Measurements from ENCODE around the gene HADH.
"Not testable (repeated sequence)": the region's sequence is repeated elsewhere in the genome, so short reads cannot be mapped to it uniquely, and the experiment has no call there.

Gene HADH

GRCh38 chr4:108050166-108051111, 60.8 kb downstream of the HADH start:
- intact Hi-C loops (cut with DNase I); DNase-seq: not testable (repeated sequence)

GRCh38 chr4:108051343-108051742, 61.7 kb downstream of the HADH start:
- no peak for DNase-seq
- intact Hi-C loops (cut with DNase I): no loop called here

- DNase-seq: no peak
- intact Hi-C loops (cut with DNase I): no loop called here
Measured at GRCh38 chr4:108052558-108053120, 63.0 kb downstream of the HADH start.

GRCh38 chr4:108053251-108053711, 63.6 kb downstream of the HADH start:
- no peak for DNase-seq
- intact Hi-C loops (cut with DNase I): no loop called here

- DNase-seq: no peak
- intact Hi-C loops (cut with DNase I): no loop called here
Measured at GRCh38 chr4:108054025-108054638, 64.4 kb downstream of the HADH start.

GRCh38 chr4:108055787-108056186, 66.1 kb downstream of the HADH start:
- intact Hi-C loops (cut with DNase I): no loop called here
- no peak for DNase-seq

GRCh38 chr4:108056418-108056817, 66.7 kb downstream of the HADH start:
- no peak for DNase-seq
- intact Hi-C loops (cut with DNase I): no loop called here

GRCh38 chr4:108058685-108059440, 69.2 kb downstream of the HADH start:
- intact Hi-C loops (cut with DNase I): no loop called here
- DNase-seq: no peak

- DNase-seq: peak in 20 of 42 donors; percentile 5 to 60 (median 23)
- intact Hi-C loops (cut with DNase I): no loop called here
Measured at GRCh38 chr4:108060164-108060563, 70.5 kb downstream of the HADH start.

- DNase-seq: no peak
- intact Hi-C loops (cut with DNase I): no loop called here
Measured at GRCh38 chr4:108060686-108061321, 71.1 kb downstream of the HADH start.

GRCh38 chr4:108068442-108068841, 78.8 kb downstream of the HADH start:
- no peak for DNase-seq
- intact Hi-C loops (cut with DNase I): no loop called here

- no peak for DNase-seq
- intact Hi-C loops (cut with DNase I): no loop called here
Measured at GRCh38 chr4:108070775-108071174, 81.1 kb downstream of the HADH start.

GRCh38 chr4:108072300-108072699, 82.6 kb downstream of the HADH start:
- no peak for DNase-seq
- intact Hi-C loops (cut with DNase I): no loop called here

- intact Hi-C loops (cut with DNase I): no loop called here
- DNase-seq: no peak
Measured at GRCh38 chr4:108078024-108078733, 88.5 kb downstream of the HADH start.

- no peak for DNase-seq
- intact Hi-C loops (cut with DNase I): no loop called here
Measured at GRCh38 chr4:108080747-108081146, 91.1 kb downstream of the HADH start.

- DNase-seq: no peak
- intact Hi-C loops (cut with DNase I): no loop called here
Measured at GRCh38 chr4:108081256-108081655, 91.6 kb downstream of the HADH start.

Data from head of caudate nucleus (tissue), 42 donors.